ENCODE measurements around the gene C1orf159. TPM values are rescaled to one million over a fixed set of nuclear protein-coding genes. Genes with fewer than 3 reads are reported as not detected.

The C1orf159 gene
- total RNA-seq, 1 donor from 2014 or later = 9.7 TPM

DNA sequence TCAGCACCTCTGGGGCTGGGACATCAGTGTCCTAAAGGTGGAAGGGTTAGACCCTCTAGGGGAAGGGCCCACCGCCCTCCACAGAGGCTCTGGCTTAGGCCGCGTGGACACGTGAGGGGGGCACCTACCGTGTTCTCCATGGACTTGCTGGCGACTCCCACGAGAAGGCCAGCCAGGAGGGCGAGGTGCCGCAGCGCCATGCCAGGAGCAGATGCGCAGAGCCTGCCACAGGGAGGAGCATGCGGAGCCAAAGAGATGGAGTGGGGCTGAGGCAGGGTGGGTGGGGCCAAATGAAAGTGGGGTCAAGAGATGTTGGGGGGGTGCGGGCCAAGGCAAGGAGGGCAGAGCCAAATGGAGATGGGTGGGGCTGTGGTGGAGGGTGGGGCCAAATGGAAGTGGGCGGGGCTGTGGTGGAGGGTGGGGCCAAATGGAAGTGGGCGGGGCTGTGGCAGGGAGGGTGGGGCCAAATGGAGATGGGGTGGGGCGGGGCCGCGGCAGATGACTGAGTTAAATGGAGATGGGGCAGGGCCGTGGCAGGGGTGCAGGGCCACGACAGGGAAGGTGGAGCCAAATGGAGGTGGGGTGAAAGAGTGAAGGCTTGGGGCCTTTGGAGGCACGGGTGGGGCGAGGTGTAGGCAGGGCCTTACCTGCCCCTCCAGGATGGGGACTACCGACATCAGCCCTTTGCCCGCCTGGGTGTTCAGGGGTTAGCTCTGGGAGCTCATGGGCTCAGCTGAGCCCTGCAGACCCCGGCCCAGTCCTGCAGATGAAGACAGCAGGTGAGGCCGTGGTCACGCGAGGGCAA lies 24.3 kb downstream of the C1orf159 start:
- no peaks in the 10 kb centered on the region for H3K4me1 ChIP-seq
- H3K4me3 ChIP-seq = no peak overlapping the region
- H3K27me3 ChIP-seq = no peaks in the 10 kb centered on the region
- DNase-seq (peak; percentile 61), ATAC-seq (no peak)
- TF ChIP-seq CTCF (IDR thresholded peaks at IDR 0.05) = no peak
- no peak overlapping the region for H3K27ac ChIP-seq
- H3K36me3 ChIP-seq = no peaks in the 10 kb centered on the region
- H3K9me3 ChIP-seq = no peaks in the 10 kb centered on the region
- intact Hi-C loops (cut with DNase I) = no loop called here

- Histone ChIP-seq H3K4me1 (no peaks in the 10 kb centered on the region), H3K27me3 (no peaks in the 10 kb centered on the region), H3K4me3 (no peak overlapping the region), H3K9me3 (no peaks in the 10 kb centered on the region), H3K27ac (no peak overlapping the region), H3K36me3 (no peaks in the 10 kb centered on the region)
- DNase-seq = peak; percentile 59
- TF ChIP-seq CTCF (IDR thresholded peaks at IDR 0.05) = no peak
- intact Hi-C loops (cut with DNase I) = no loop called here
- no peak for ATAC-seq
These were observed 25.2 kb downstream of the C1orf159 start for GRCh38 chr1:1090424-1091343.

GRCh38 chr1:1089731-1090423 lies 26.0 kb downstream of the C1orf159 start:
- DNase-seq (peak; percentile 57), ATAC-seq (no peak)
- TF ChIP-seq CTCF (IDR thresholded peaks at IDR 0.05) = no peak
- Histone ChIP-seq H3K4me3 (no peak overlapping the region), H3K4me1 (no peaks in the 10 kb centered on the region), H3K27me3 (no peaks in the 10 kb centered on the region), H3K27ac (no peak overlapping the region), H3K9me3 (no peaks in the 10 kb centered on the region), H3K36me3 (no peaks in the 10 kb centered on the region)
- intact Hi-C loops (cut with DNase I) = no loop called here

DNA sequence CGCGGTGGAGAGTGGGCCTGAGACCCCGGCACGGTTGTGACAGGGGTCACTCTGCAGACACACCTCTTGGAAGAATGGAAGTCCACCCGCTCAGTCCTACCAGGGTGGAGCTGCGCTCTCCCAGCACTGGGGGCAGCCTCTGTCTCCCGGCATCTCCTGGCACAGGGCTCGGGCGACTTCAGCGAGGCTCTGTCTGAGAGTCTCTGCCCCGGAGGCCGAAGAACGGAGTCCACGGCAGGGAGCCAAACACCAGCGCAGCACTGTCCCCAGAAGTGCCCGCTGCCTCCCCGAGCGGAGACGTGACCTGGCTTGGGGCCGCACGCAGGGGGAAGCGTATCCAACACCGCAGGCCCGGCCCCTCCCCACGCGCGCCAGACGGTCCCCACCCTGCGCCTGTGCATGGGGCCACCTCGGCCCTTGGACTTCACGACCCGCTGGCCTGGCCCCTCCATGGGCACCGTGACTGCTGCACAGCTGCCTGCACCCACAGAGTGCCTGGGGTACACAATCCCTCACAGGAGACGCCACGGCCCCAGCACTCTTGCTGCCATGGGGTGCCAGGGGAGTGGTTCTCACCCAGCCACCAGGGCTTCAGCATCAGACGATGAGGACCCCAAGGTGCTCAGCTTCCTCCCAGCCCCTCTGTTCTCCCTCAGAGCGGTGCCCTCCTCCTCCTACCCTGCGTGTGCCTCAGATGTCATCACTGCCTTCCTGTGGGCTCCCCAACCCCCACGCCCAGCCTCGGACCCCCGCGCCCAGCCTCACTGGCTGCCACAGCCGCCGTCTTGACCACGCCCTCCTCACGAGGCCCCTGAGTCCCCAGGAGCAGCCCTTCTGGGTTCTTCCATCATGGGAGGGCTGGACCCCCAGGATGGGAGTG lies 26.8 kb downstream of the C1orf159 start:
- H3K9me3 ChIP-seq = no peaks in the 10 kb centered on the region
- TF ChIP-seq CTCF (IDR thresholded peaks at IDR 0.05) = no peak
- H3K27me3 ChIP-seq = no peaks in the 10 kb centered on the region
- DNase-seq (peak; percentile 62), ATAC-seq (no peak)
- no peaks in the 10 kb centered on the region for H3K4me1 ChIP-seq
- H3K36me3 ChIP-seq = no peaks in the 10 kb centered on the region
- no peak overlapping the region for H3K27ac ChIP-seq
- intact Hi-C loops (cut with DNase I) = no loop called here
- H3K4me3 ChIP-seq = no peak overlapping the region

All from upper lobe of right lung (tissue), 1 donor.